Ascending aorta (tissue), 2 donors: ENCODE measurements around the gene PTPRN2. TPM values are rescaled to one million over a fixed set of nuclear protein-coding genes. Genes with fewer than 3 reads are reported as not detected.

ENCODE experiments used
- DNase-seq, 2 donors: peaks; one replicate each; pipeline ENCODE4 v3.0.0-alpha.2; 2019; ENCODE audit warnings: low spot score in 2 of 2
- H3K27ac ChIP-seq, 2 donors: fragments of 200-600 bp; sonication (generic); one replicate each; pipeline ENCODE4 v1.5.1; 2016 to 2017; ENCODE audit warnings: mild to moderate bottlenecking in 1 of 2
- H3K27me3 ChIP-seq: fragments of 200-600 bp; sonication (generic); one replicate; pipeline ENCODE4 v1.5.1; 2017
- H3K36me3 ChIP-seq, 2 donors: fragments of 200-600 bp; sonication (generic); one replicate each; pipeline ENCODE4 v1.5.1; 2016
- H3K4me1 ChIP-seq, 2 donors: fragments of 200-600 bp; sonication (generic); one replicate each; pipeline ENCODE4 v1.5.1; 2016 to 2017; ENCODE audit warnings: mild to moderate bottlenecking in 1 of 2
- H3K4me3 ChIP-seq, 2 donors: fragments of 200-600 bp; sonication (generic); one replicate each; pipeline ENCODE4 v1.5.1; 2016 to 2017; ENCODE audit warnings: mild to moderate bottlenecking in 1 of 2
- H3K9me3 ChIP-seq, 2 donors: fragments of 200-600 bp; sonication (generic); one replicate each; pipeline ENCODE4 v1.5.1; 2016
- CTCF ChIP-seq, 3 experiments: fragments of 200-600 bp in 2 of 3; fragments of 450-650 bp in 1 of 3; sonication (generic) in 2 of 3; IDR thresholded peaks; one replicate each; pipeline ENCODE4 v1.5.1; 2016 to 2019; ENCODE audit warnings: antibody characterized with exemption in 3 of 3, mild to moderate bottlenecking in 1 of 3, moderate library complexity in 1 of 3
- intact Hi-C: fragments of 100-400 bp; cut with DNase I; formaldehyde crosslinking; loops from one replicate; pipeline ENCODE4 v1.15.1; 2023
- total RNA-seq: library from RNA; depleted of rRNA; stranded (reverse); fragments of >200 nt; gene quantifications from one replicate; pipeline ENCODE4 v1.1.0, GENCODE V29; 2016

PTPRN2 gene
- total RNA-seq, 1 donor from 2014 or later, result 7.3 TPM

GRCh38 chr7:158572000-158572828 lies 15.4 kb downstream of the PTPRN2 start:
- Histone ChIP-seq H3K4me3 (no peak overlapping the region), H3K36me3 (no peaks in the 10 kb centered on the region), H3K27ac (no peak overlapping the region), H3K9me3 (no peaks in the 10 kb centered on the region), H3K4me1 (no peaks in the 10 kb centered on the region), H3K27me3 (peaks cover 5% of the 10 kb centered on the region)
- no peak for DNase-seq
- no peak for TF ChIP-seq CTCF (IDR thresholded peaks at IDR 0.05)
- intact Hi-C loops, result no loop called here

GRCh38 chr7:158570449-158571170 lies 17.0 kb downstream of the PTPRN2 start:
- Histone ChIP-seq H3K4me1 (no peaks in the 10 kb centered on the region), H3K4me3 (no peak overlapping the region), H3K27ac (no peak overlapping the region), H3K27me3 (peaks cover 5% of the 10 kb centered on the region), H3K9me3 (no peaks in the 10 kb centered on the region), H3K36me3 (no peaks in the 10 kb centered on the region)
- intact Hi-C loops, result no loop called here
- no peak for DNase-seq
- no peak for TF ChIP-seq CTCF (IDR thresholded peaks at IDR 0.05)

DNA sequence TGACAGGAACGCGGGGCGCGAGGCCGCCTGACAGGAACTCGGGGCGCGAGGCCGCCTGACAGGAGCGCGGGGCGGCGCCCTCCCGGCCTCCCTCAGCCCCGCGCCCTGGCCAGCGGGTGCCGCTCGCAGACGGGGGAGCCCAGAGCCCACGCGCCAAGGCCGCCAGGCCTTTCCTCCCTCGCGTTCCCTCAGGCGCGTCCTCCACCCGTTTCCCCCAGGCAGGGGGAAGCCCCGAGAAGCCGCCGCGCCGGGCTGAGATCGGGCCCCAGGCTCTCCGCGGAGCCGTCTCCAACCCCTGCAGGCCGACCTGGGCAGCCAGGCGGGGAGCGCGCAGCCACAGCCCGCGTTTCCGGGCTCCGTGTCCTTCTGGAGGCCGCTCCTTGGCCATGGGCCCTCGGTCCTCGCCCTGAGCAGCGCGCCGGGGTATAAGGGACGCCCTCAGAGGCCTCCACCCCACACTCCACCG lies 17.7 kb downstream of the PTPRN2 start:
- Histone ChIP-seq H3K36me3 (no peaks in the 10 kb centered on the region), H3K27me3 (peaks cover 5% of the 10 kb centered on the region), H3K4me1 (no peaks in the 10 kb centered on the region), H3K27ac (no peak overlapping the region), H3K4me3 (no peak overlapping the region), H3K9me3 (no peaks in the 10 kb centered on the region)
- intact Hi-C loops, result no loop called here
- no peak for TF ChIP-seq CTCF (IDR thresholded peaks at IDR 0.05)
- DNase-seq, result no peak

DNA sequence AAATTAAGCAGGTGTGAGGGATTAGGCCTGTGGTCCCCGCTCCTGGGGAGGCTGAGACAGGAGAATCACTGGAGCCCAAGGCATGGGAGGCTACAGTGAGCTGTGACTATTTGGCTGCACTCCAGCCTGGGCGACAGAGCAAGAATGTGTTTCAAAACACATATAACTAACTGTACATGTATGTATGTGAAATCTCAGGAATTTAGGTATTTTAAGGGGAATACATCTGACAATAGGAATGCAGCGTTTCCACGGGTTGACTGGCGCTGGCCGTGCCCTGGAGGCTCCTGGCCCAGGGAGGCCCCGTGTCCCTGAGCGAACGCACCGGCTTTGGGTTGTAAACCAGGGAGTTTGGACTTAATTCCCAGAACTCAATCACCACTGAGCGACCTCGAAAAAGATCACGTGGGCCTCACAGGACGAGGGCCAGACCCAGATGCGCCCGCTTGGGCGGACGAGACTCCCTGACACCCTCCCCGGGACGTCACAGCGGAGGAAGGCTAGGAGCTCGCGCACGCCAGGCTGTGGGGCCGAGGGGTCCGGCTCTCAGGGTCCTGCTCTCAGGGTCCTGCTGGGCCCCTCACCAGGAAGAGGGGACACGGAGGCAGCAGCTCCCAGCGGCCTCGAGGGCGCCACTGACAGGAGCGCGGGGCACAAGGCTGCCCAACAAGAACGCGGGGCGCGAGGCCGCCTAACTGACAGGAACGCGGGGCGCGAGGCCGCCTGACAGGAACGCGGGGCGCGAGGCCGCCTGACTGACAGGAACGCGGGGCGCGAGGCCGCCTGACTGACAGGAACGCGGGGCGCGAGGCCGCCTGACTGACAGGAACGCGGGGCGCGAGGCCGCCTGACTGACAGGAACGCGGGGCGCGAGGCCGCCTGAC lies 18.4 kb downstream of the PTPRN2 start:
- H3K27ac ChIP-seq, result no peak overlapping the region
- H3K9me3 ChIP-seq, result no peaks in the 10 kb centered on the region
- H3K36me3 ChIP-seq, result no peaks in the 10 kb centered on the region
- DNase-seq, result no peak
- intact Hi-C loops, result no loop called here
- H3K27me3 ChIP-seq, result peaks cover 5% of the 10 kb centered on the region
- no peak for TF ChIP-seq CTCF (IDR thresholded peaks at IDR 0.05)
- H3K4me3 ChIP-seq, result no peak overlapping the region
- H3K4me1 ChIP-seq, result no peaks in the 10 kb centered on the region

- intact Hi-C loops, result no loop called here
- Histone ChIP-seq H3K27me3 (peaks cover 5% of the 10 kb centered on the region), H3K27ac (no peak overlapping the region), H3K4me1 (no peaks in the 10 kb centered on the region), H3K4me3 (no peak overlapping the region), H3K36me3 (no peaks in the 10 kb centered on the region), H3K9me3 (no peaks in the 10 kb centered on the region)
- no peak for DNase-seq
- TF ChIP-seq CTCF (IDR thresholded peaks at IDR 0.05), result no peak
These were observed 20.4 kb downstream of the PTPRN2 start for GRCh38 chr7:158567153-158567603.
